Fibroblast of lung (primary cell): ENCODE measurements around the gene NAA15. TPM values are rescaled to one million over a fixed set of nuclear protein-coding genes. Genes with fewer than 3 reads are reported as not detected.
A peak's percentile ranks its signal among the peaks of the same experiment; 100 is the strongest.
"Not testable (repeated sequence)": the region's sequence is repeated elsewhere in the genome, so short reads cannot be mapped to it uniquely, and the experiment has no call there.

Source experiments
- DNase-seq, 2 donors: peaks; one replicate each; pipeline versions ENCODE4 v3.0.0 to v3.0.0-alpha.2; 2010; ENCODE audit warnings: low read depth in 2 of 2
- H2AFZ ChIP-seq: 2 replicates; pipeline ENCODE4 v1.5.1; 2012; ENCODE audit warnings: low read length, control low read depth, inconsistent platforms
- H3K27ac ChIP-seq: 2 replicates; pipeline ENCODE4 v1.5.1; 2011; ENCODE audit warnings: low read length, control low read depth; ENCODE audit not compliant: insufficient read depth
- H3K27me3 ChIP-seq: 2 replicates; pipeline ENCODE4 v1.5.1; 2011; ENCODE audit warnings: mild to moderate bottlenecking, low read length; ENCODE audit not compliant: control insufficient read depth, insufficient read depth
- H3K36me3 ChIP-seq: 2 replicates; pipeline ENCODE4 v1.5.1; 2011; ENCODE audit warnings: low read length; ENCODE audit not compliant: control insufficient read depth, insufficient read depth
- H3K4me1 ChIP-seq: 2 replicates; pipeline ENCODE4 v1.5.1; 2011; ENCODE audit warnings: low read length; ENCODE audit not compliant: control insufficient read depth, insufficient read depth; ENCODE audit errors: extremely low read depth
- H3K4me2 ChIP-seq: 2 replicates; pipeline ENCODE4 v1.5.1; 2011; ENCODE audit warnings: low read length, control low read depth; ENCODE audit not compliant: insufficient read depth; ENCODE audit errors: extremely low read depth
- H3K4me3 ChIP-seq, 4 experiments: fragments of 200-600 bp in 1 of 4; sonication (generic) in 1 of 4; replicated peaks in 1 of 4; 2 replicates each; pipeline ENCODE4 v1.5.1; 2011 to 2016; ENCODE audit warnings: low read length in 4 of 4, low read depth in 3 of 4, mild to moderate bottlenecking in 3 of 4, control low read depth in 2 of 4, inconsistent platforms in 1 of 4, mixed read lengths in 1 of 4; ENCODE audit not compliant: insufficient read depth in 1 of 4; ENCODE audit errors: control extremely low read depth in 1 of 4
- H3K79me2 ChIP-seq: 2 replicates; pipeline ENCODE4 v1.5.1; 2012; ENCODE audit warnings: mild to moderate bottlenecking, low read length, inconsistent platforms; ENCODE audit not compliant: control insufficient read depth, insufficient read depth
- H3K9ac ChIP-seq: 2 replicates; pipeline ENCODE4 v1.5.1; 2011; ENCODE audit warnings: mild to moderate bottlenecking, low read length, control low read depth; ENCODE audit not compliant: insufficient read depth
- H3K9me3 ChIP-seq: 2 replicates; pipeline ENCODE4 v1.5.1; 2012; ENCODE audit warnings: low read depth, low read length; ENCODE audit not compliant: control insufficient read depth, insufficient read depth
- H4K20me1 ChIP-seq: 2 replicates; pipeline ENCODE4 v1.5.1; 2011; ENCODE audit warnings: low read length; ENCODE audit not compliant: control insufficient read depth, insufficient read depth; ENCODE audit errors: extremely low read depth
- CTCF ChIP-seq, 2 donors: IDR thresholded peaks in 1 of 2; conservative IDR thresholded peaks in 1 of 2; 1 replicate in 1 of 2; 2 replicates in 1 of 2; pipeline ENCODE4 v1.5.1; 2011 to 2012; ENCODE audit warnings: low read length in 2 of 2, control low read depth in 1 of 2, inconsistent platforms in 1 of 2, low read depth in 1 of 2, mild to moderate bottlenecking in 1 of 2
- EZH2 ChIP-seq: IDR thresholded peaks from 2 replicates; pipeline ENCODE4 v1.5.1; 2012; ENCODE audit warnings: low read length, control low read depth, mild to moderate bottlenecking; ENCODE audit errors: missing control alignments
- polyA minus RNA-seq: library from RNA; depleted of rRNA, polyadenylated mRNA; stranded (reverse); fragments of >200 nt; gene quantifications from 2 replicates; pipeline ENCODE4 v1.2.3, GENCODE V29; 2011; ENCODE audit warnings: low replicate concordance
- polyA plus RNA-seq, 2 donors: library from polyadenylated mRNA; depleted of rRNA in 1 of 2; stranded (reverse) in 1 of 2; unstranded in 1 of 2; fragments of >200 nt; gene quantifications; 2 replicates each; pipeline ENCODE4 v1.2.1, GENCODE V29; 2011 to 2012; ENCODE audit warnings: missing spikeins in 1 of 2
- total RNA-seq: library from RNA; depleted of rRNA; stranded (reverse); fragments of >200 nt; gene quantifications from 2 replicates; pipeline ENCODE4 v1.2.1, GENCODE V29; 2014

Gene NAA15
- 23.1 and 25.4 TPM in 2 replicates for total RNA-seq
- polyA plus RNA-seq = 28.9 and 30.1 TPM in 2 replicates
- 25.3 and 31.9 TPM in 2 replicates for polyA plus RNA-seq (2012)
- polyA minus RNA-seq = 1.4 and 6.6 TPM in 2 replicates

GRCh38 chr4:139301113-139301820 lies at the start of gene NAA15:
Gene NAA15, plus strand, starts transcription at chr4:139301505. Its CDS starts 273 bp downstream, at chr4:139301778.
- Histone ChIP-seq H4K20me1 (no peaks in the 10 kb centered on the region), H2AFZ (peak within 1 kb of the TSS; percentile 95), H3K27ac (peak within 1 kb of the TSS; percentile 98), H3K36me3 (peaks cover 3% of the 10 kb centered on the region), H3K4me1 (peaks cover 18% of the 10 kb centered on the region), H3K4me2 (peak within 1 kb of the TSS; percentile 95), H3K79me2 (peaks cover 50% of the 10 kb centered on the region), H3K9me3 (no peaks in the 10 kb centered on the region), H3K9ac (peak within 1 kb of the TSS; percentile 98), H3K27me3 (no peaks in the 10 kb centered on the region), H3K4me3 (peak within 1 kb of the TSS; percentile 91 to 100 (median 98))
- no peak for TF ChIP-seq EZH2
- DNase-seq = peak; percentile 97 to 98

GRCh38 chr4:139253046-139253445 lies 48.3 kb upstream of the NAA15 start:
- no peak overlapping the region for H3K9ac ChIP-seq
- H3K27me3 ChIP-seq = no peaks in the 10 kb centered on the region
- no peak overlapping the region for H3K4me2 ChIP-seq
- H3K4me1 ChIP-seq = no peaks in the 10 kb centered on the region
- no peaks in the 10 kb centered on the region for H3K79me2 ChIP-seq
- H3K4me3 ChIP-seq = no peak overlapping the region
- no peaks in the 10 kb centered on the region for H3K36me3 ChIP-seq
- no peak for TF ChIP-seq CTCF (conservative IDR thresholded peaks at IDR 0.05 in 1 of 2, IDR thresholded peaks at IDR 0.05 in 1 of 2; ENCODE audit: low read depth in 1 of 2, low read length in 2 of 2)
- no peak for TF ChIP-seq EZH2
- no peak overlapping the region for H3K27ac ChIP-seq
- no peaks in the 10 kb centered on the region for H4K20me1 ChIP-seq
- no peak overlapping the region for H2AFZ ChIP-seq
- no peaks in the 10 kb centered on the region for H3K9me3 ChIP-seq
- DNase-seq = no peak

DNA sequence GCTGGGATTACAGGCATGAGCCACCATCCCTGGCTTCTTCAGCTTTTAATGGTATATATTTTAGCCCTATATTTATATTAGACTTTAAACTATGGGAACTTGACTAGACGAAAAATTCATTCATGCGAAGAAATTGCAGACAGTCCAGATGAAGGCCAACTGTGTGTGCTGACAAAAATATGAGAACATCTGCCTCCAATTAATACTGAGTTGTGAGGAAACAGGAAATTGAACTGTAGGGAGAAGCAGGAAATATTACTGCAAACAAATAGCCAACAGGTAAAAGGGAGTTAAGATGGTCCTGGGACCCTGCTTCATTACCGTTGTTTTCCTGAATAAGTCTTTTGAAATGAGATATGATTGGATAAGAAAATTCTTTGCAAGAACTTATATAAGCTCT lies 47.6 kb upstream of the NAA15 start:
- Histone ChIP-seq H2AFZ (no peak overlapping the region), H3K4me3 (no peak overlapping the region), H3K9ac (no peak overlapping the region), H3K27me3 (no peaks in the 10 kb centered on the region), H4K20me1 (no peaks in the 10 kb centered on the region), H3K36me3 (no peaks in the 10 kb centered on the region), H3K79me2 (no peaks in the 10 kb centered on the region), H3K4me2 (no peak overlapping the region), H3K9me3 (no peaks in the 10 kb centered on the region), H3K4me1 (no peaks in the 10 kb centered on the region), H3K27ac (no peak overlapping the region)
- peak in 1 of 2 donors; percentile 45 for DNase-seq
- TF ChIP-seq EZH2 = no peak
- no peak for TF ChIP-seq CTCF (conservative IDR thresholded peaks at IDR 0.05 in 1 of 2, IDR thresholded peaks at IDR 0.05 in 1 of 2; ENCODE audit: low read depth in 1 of 2, low read length in 2 of 2)

GRCh38 chr4:139255581-139255980 lies 45.7 kb upstream of the NAA15 start:
- H3K9ac ChIP-seq, H3K36me3 ChIP-seq, H3K27ac ChIP-seq, H4K20me1 ChIP-seq, H2AFZ ChIP-seq, H3K4me1 ChIP-seq, H3K9me3 ChIP-seq, H3K79me2 ChIP-seq, H3K27me3 ChIP-seq, H3K4me3 ChIP-seq, H3K4me2 ChIP-seq, DNase-seq: not testable (repeated sequence)
